GM23338 (cell line): ENCODE measurements around the gene ESPN.

Source experiments
- EZH2 ChIP-seq: fragments of 200-600 bp; sonication (generic); IDR thresholded peaks from one replicate; pipeline ENCODE4 v1.8.0; 2017; ENCODE audit warnings: antibody characterized with exemption, mild to moderate bottlenecking, low read depth; ENCODE audit not compliant: unreplicated experiment
- POLR2AphosphoS5 ChIP-seq: IDR thresholded peaks from 2 replicates; pipeline ENCODE4 v1.6.1; 2016; ENCODE audit warnings: antibody characterized with exemption, low read depth
- TF ChIP-seq, protein P1 (sequence below), 2 experiments: fragments of 200-600 bp in 1 of 2; sonication (generic) in 1 of 2; conservative IDR thresholded peaks; 2 replicates each; pipeline versions ENCODE4 v1.5.1 to v1.6.1; 2016 to 2017; ENCODE audit warnings: antibody characterized with exemption in 2 of 2, low read depth in 2 of 2, mild to moderate bottlenecking in 2 of 2, moderate library complexity in 1 of 2

GRCh38 chr1:6497215-6497866 lies 72.8 kb downstream of the ESPN start:
- TF ChIP-seq, protein P1, sequence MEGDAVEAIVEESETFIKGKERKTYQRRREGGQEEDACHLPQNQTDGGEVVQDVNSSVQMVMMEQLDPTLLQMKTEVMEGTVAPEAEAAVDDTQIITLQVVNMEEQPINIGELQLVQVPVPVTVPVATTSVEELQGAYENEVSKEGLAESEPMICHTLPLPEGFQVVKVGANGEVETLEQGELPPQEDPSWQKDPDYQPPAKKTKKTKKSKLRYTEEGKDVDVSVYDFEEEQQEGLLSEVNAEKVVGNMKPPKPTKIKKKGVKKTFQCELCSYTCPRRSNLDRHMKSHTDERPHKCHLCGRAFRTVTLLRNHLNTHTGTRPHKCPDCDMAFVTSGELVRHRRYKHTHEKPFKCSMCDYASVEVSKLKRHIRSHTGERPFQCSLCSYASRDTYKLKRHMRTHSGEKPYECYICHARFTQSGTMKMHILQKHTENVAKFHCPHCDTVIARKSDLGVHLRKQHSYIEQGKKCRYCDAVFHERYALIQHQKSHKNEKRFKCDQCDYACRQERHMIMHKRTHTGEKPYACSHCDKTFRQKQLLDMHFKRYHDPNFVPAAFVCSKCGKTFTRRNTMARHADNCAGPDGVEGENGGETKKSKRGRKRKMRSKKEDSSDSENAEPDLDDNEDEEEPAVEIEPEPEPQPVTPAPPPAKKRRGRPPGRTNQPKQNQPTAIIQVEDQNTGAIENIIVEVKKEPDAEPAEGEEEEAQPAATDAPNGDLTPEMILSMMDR (conservative IDR thresholded peaks at IDR 0.05; ENCODE audit: low read depth in 2 of 2), result no peak
- TF ChIP-seq EZH2 (no peak), POLR2AphosphoS5 (no peak)
